Measurements from ENCODE around the gene BEX2.
"Not testable (repeated sequence)": the region's sequence is repeated elsewhere in the genome, so short reads cannot be mapped to it uniquely, and the experiment has no call there.

Gene BEX2

DNA sequence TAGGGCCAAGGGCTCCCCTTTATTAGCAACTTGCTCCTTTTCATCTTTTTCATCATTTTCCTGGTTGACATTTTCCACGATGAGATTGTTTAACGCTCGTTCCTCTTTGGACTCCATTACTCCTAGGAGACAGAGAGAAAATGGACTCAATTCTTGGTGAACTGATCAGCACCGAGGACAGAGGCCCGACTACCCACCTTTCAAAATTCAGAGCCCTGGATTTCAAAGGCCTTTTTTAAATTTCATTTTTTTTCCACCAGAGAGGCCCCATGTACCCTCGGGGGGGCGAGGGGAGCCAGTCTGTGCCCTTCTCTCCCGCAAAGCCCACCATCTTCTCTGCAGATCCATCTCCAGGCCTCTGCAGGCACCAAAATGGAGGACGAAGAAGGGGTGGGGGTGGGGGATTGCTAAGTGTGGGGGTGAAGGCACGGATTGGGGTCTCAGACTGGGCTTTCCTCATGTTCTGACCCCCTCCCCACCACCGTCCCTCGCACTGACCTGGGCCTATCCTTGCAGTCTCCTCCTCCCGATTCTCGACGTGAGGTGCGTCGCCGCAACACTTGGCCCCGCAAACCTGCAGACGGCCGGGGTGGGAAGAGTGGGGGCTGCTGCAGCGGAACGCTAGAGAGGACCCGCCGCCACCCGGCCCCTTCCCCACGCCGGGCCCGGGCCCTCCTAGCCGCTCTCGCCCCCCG is 783 bp downstream of the BEX2 start:
- no peaks in the 10 kb centered on the region for H4K20me1 ChIP-seq (ENCODE audit: insufficient read depth, low read length)
- no peaks in the 10 kb centered on the region for H3F3A ChIP-seq (ENCODE audit: insufficient read depth, low read length)
- peak overlapping the region; percentile 80 for H2AFZ ChIP-seq (ENCODE audit: low read length)
- no peaks in the 10 kb centered on the region for H3K9me3 ChIP-seq (replicated peaks; ENCODE audit: insufficient read depth, low read length)
- no peak for DNase-seq
- no peaks in the 10 kb centered on the region for H3K79me2 ChIP-seq (ENCODE audit: low read length)
- peak overlapping the region; percentile 64; the same call in 1 of the 2 replicates for H3K9ac ChIP-seq (ENCODE audit: low read length)
- H3K36me3 ChIP-seq (replicated peaks; ENCODE audit: insufficient read depth, low read length) = no peaks in the 10 kb centered on the region
- H3K9me2 ChIP-seq (replicated peaks; ENCODE audit: insufficient read depth, low read length) = no peaks in the 10 kb centered on the region
- no peaks in the 10 kb centered on the region for H3K27me3 ChIP-seq (replicated peaks; ENCODE audit: insufficient read depth, low read length)
- peak overlapping the region; percentile 69 for H3K4me3 ChIP-seq (ENCODE audit: low read length)
- peak overlapping the region; percentile 70 for H3K4me2 ChIP-seq (ENCODE audit: low read depth, low read length)
- H3K4me1 ChIP-seq (ENCODE audit: low read length) = no peaks in the 10 kb centered on the region
- TF ChIP-seq, protein P1, sequence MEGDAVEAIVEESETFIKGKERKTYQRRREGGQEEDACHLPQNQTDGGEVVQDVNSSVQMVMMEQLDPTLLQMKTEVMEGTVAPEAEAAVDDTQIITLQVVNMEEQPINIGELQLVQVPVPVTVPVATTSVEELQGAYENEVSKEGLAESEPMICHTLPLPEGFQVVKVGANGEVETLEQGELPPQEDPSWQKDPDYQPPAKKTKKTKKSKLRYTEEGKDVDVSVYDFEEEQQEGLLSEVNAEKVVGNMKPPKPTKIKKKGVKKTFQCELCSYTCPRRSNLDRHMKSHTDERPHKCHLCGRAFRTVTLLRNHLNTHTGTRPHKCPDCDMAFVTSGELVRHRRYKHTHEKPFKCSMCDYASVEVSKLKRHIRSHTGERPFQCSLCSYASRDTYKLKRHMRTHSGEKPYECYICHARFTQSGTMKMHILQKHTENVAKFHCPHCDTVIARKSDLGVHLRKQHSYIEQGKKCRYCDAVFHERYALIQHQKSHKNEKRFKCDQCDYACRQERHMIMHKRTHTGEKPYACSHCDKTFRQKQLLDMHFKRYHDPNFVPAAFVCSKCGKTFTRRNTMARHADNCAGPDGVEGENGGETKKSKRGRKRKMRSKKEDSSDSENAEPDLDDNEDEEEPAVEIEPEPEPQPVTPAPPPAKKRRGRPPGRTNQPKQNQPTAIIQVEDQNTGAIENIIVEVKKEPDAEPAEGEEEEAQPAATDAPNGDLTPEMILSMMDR (IDR thresholded peaks at IDR 0.05; ENCODE audit: low read length) = no peak
- TF ChIP-seq EZH2 (optimal IDR thresholded peaks at IDR 0.05; ENCODE audit: low read depth, low read length) = no peak
- TF ChIP-seq EZH2phosphoT487 (IDR thresholded peaks at IDR 0.05; ENCODE audit: low read length) = no peak
- no peak overlapping the region for H3K27ac ChIP-seq (ENCODE audit: low read length)

DNA sequence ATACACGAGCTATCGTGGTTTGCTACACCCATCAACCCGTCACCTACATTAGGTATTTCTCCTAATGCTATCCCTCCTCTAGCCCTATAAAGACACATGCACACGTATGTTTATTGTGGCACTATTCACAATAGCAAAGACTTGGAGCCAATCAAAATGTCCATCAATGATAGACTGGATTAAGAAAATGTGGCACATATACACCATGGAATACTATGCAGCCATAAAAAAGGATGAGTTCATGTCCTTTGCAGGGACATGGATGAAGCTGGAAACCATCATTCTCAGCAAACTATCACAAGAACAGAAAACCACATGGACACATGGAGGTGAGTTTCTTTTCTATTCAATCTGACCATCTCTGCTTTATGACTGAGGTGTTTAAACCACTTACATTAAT is 5.1 kb downstream of the BEX2 start:
- H3K9me2 ChIP-seq (replicated peaks; ENCODE audit: insufficient read depth, low read length); H4K20me1 ChIP-seq (ENCODE audit: insufficient read depth, low read length); H3K4me3 ChIP-seq (ENCODE audit: low read length); H2AFZ ChIP-seq (ENCODE audit: low read length); H3K4me2 ChIP-seq (ENCODE audit: low read depth, low read length); H3K9ac ChIP-seq (ENCODE audit: low read length); H3K36me3 ChIP-seq (replicated peaks; ENCODE audit: insufficient read depth, low read length); H3K9me3 ChIP-seq (replicated peaks; ENCODE audit: insufficient read depth, low read length); H3K27me3 ChIP-seq (replicated peaks; ENCODE audit: insufficient read depth, low read length); H3F3A ChIP-seq (ENCODE audit: insufficient read depth, low read length); H3K4me1 ChIP-seq (ENCODE audit: low read length); DNase-seq; H3K27ac ChIP-seq (ENCODE audit: low read length); H3K79me2 ChIP-seq (ENCODE audit: low read length): not testable (repeated sequence)

DNA sequence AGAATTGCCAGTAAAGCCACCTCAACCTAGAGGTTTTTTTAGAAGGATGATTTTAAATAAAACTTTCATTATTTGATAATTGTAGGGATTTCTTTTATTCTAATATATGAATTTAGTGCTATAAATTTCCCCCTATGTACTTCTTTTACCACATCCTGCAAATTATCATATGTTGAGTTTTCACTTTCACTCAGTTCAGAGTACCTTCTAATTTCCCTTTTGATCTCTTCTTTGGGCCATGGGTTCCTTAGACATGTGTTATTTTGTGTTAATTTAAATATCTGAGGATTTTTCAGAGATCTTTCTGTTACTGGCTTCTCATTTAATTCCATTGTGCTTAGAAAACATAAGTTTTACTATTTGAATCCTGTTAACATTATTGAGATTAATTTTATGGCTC is 6.1 kb downstream of the BEX2 start:
- TF ChIP-seq, protein P1 (IDR thresholded peaks at IDR 0.05; ENCODE audit: low read length) = no peak
- no peaks in the 10 kb centered on the region for H3K79me2 ChIP-seq (ENCODE audit: low read length)
- H3K27me3 ChIP-seq (replicated peaks; ENCODE audit: insufficient read depth, low read length) = no peaks in the 10 kb centered on the region

DNA sequence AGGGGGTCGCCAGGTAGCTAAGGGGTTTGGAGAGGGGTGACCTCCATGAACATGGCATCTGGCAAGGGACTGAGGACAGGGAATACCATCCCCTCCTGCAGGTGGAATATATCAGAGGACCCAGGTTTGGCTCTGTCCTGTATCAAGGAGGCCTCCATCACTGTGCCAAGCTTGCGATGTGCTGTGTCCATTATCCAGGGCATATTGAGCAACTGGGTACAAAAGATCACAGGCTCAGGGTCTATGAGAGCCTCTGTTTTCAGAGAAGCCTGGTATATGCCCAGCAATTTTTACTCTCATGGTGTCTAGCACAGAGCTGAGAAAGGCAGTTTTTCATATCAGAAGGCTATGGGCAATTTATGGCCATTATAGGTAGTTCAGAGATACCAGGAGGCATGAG is 17.7 kb downstream of the BEX2 start:
- no peak overlapping the region for H3K4me3 ChIP-seq (ENCODE audit: low read length)
- no peak for DNase-seq
- no peaks in the 10 kb centered on the region for H3K9me3 ChIP-seq (replicated peaks; ENCODE audit: insufficient read depth, low read length)
- H3K4me1 ChIP-seq (ENCODE audit: low read length) = no peaks in the 10 kb centered on the region
- no peak overlapping the region for H3K27ac ChIP-seq (ENCODE audit: low read length)
- H3F3A ChIP-seq (ENCODE audit: insufficient read depth, low read length) = no peaks in the 10 kb centered on the region
- H3K36me3 ChIP-seq (replicated peaks; ENCODE audit: insufficient read depth, low read length) = no peaks in the 10 kb centered on the region
- H3K27me3 ChIP-seq (replicated peaks; ENCODE audit: insufficient read depth, low read length) = no peaks in the 10 kb centered on the region
- H4K20me1 ChIP-seq (ENCODE audit: insufficient read depth, low read length) = no peaks in the 10 kb centered on the region
- H3K4me2 ChIP-seq (ENCODE audit: low read depth, low read length) = no peak overlapping the region
- no peak overlapping the region for H3K9ac ChIP-seq (ENCODE audit: low read length)
- TF ChIP-seq, protein P1 (IDR thresholded peaks at IDR 0.05; ENCODE audit: low read length) = no peak
- TF ChIP-seq EZH2 (optimal IDR thresholded peaks at IDR 0.05; ENCODE audit: low read depth, low read length) (no peak), EZH2phosphoT487 (IDR thresholded peaks at IDR 0.05; ENCODE audit: low read length) (no peak)
- H3K79me2 ChIP-seq (ENCODE audit: low read length) = no peaks in the 10 kb centered on the region
- H3K9me2 ChIP-seq (replicated peaks; ENCODE audit: insufficient read depth, low read length) = no peaks in the 10 kb centered on the region
- no peak overlapping the region for H2AFZ ChIP-seq (ENCODE audit: low read length)

More for the DNA sequence above, 6.1 kb downstream of the BEX2 start:
- no peaks in the 10 kb centered on the region for H3K36me3 ChIP-seq (replicated peaks; ENCODE audit: insufficient read depth, low read length)
- no peak overlapping the region for H3K4me2 ChIP-seq (ENCODE audit: low read depth, low read length)
- no peaks in the 10 kb centered on the region for H3K4me1 ChIP-seq (ENCODE audit: low read length)
- no peaks in the 10 kb centered on the region for H4K20me1 ChIP-seq (ENCODE audit: insufficient read depth, low read length)
- no peak overlapping the region for H3K27ac ChIP-seq (ENCODE audit: low read length)
- H3K9ac ChIP-seq (ENCODE audit: low read length) = no peak overlapping the region
- no peaks in the 10 kb centered on the region for H3K9me2 ChIP-seq (replicated peaks; ENCODE audit: insufficient read depth, low read length)
- DNase-seq = no peak
- no peak overlapping the region for H3K4me3 ChIP-seq (ENCODE audit: low read length)
- H2AFZ ChIP-seq (ENCODE audit: low read length) = no peak overlapping the region
- no peaks in the 10 kb centered on the region for H3K9me3 ChIP-seq (replicated peaks; ENCODE audit: insufficient read depth, low read length)
- H3F3A ChIP-seq (ENCODE audit: insufficient read depth, low read length) = no peaks in the 10 kb centered on the region

Data from MM.1S (cell line).